Neuronal stem cell (in vitro differentiated cells): Measurements from ENCODE around the gene ARHGAP32.
"Not testable (repeated sequence)": the region's sequence is repeated elsewhere in the genome, so short reads cannot be mapped to it uniquely, and the experiment has no call there.

Source experiments
- DNase-seq: peaks from one replicate; pipeline ENCODE4 v3.0.0-alpha.2; 2013; ENCODE audit warnings: low spot score
- H2AFZ ChIP-seq: one replicate; pipeline ENCODE4 v1.6.1; 2013; ENCODE audit warnings: mild to moderate bottlenecking, low read length, inconsistent platforms
- H2AK5ac ChIP-seq: 2 replicates; pipeline ENCODE4 v1.6.1; 2013; ENCODE audit warnings: low read depth, mild to moderate bottlenecking, inconsistent platforms, low read length, moderate library complexity, mixed read lengths
- H2BK120ac ChIP-seq: 2 replicates; pipeline ENCODE4 v1.6.1; 2013; ENCODE audit warnings: low read depth, mild to moderate bottlenecking, inconsistent platforms, low read length, moderate library complexity, mixed read lengths
- H2BK12ac ChIP-seq: one replicate; pipeline ENCODE4 v1.6.1; 2013; ENCODE audit warnings: low read length, inconsistent platforms
- H2BK15ac ChIP-seq: 2 replicates; pipeline ENCODE4 v1.6.1; 2013; ENCODE audit warnings: mild to moderate bottlenecking, low read length, inconsistent platforms, mixed read lengths
- H2BK5ac ChIP-seq: one replicate; pipeline ENCODE4 v1.6.1; 2013; ENCODE audit warnings: inconsistent platforms, mild to moderate bottlenecking, low read length, moderate library complexity
- H3K14ac ChIP-seq: one replicate; pipeline ENCODE4 v1.6.1; 2013; ENCODE audit warnings: low read length, inconsistent platforms
- H3K18ac ChIP-seq: 2 replicates; pipeline ENCODE4 v1.6.1; 2013; ENCODE audit warnings: low read length, inconsistent platforms
- H3K23ac ChIP-seq: 2 replicates; pipeline ENCODE4 v1.6.1; 2013; ENCODE audit warnings: low read depth, mild to moderate bottlenecking, mixed read lengths, low read length, inconsistent platforms; ENCODE audit not compliant: poor library complexity
- H3K27ac ChIP-seq: replicated peaks from 3 replicates; pipeline ENCODE4 v1.5.1; 2013; ENCODE audit warnings: low read length, inconsistent platforms
- H3K27me3 ChIP-seq, 3 experiments: 2 replicates each; pipeline ENCODE4 v1.6.1; 2013; ENCODE audit warnings: low read length in 3 of 3, mild to moderate bottlenecking in 2 of 3, inconsistent platforms in 1 of 3, low read depth in 1 of 3, mixed read lengths in 1 of 3, moderate library complexity in 1 of 3; ENCODE audit not compliant: control insufficient read depth in 3 of 3, insufficient read depth in 3 of 3
- H3K36me3 ChIP-seq, 2 donors: replicated peaks in 1 of 2; 2 replicates each; pipeline ENCODE4 v1.6.1; 2013; ENCODE audit warnings: low read length in 2 of 2; ENCODE audit not compliant: control insufficient read depth in 2 of 2, insufficient read depth in 2 of 2
- H3K4ac ChIP-seq: 2 replicates; pipeline ENCODE4 v1.6.1; 2013; ENCODE audit warnings: inconsistent platforms, mild to moderate bottlenecking, low read length, moderate library complexity
- H3K4me1 ChIP-seq, 2 donors: 1 replicate in 1 of 2; 2 replicates in 1 of 2; pipeline ENCODE4 v1.6.1; 2013; ENCODE audit warnings: low read length in 2 of 2, low read depth in 1 of 2; ENCODE audit not compliant: control insufficient read depth in 2 of 2, insufficient read depth in 1 of 2
- H3K4me2 ChIP-seq: one replicate; pipeline ENCODE4 v1.6.1; 2013; ENCODE audit warnings: mild to moderate bottlenecking, low read length, inconsistent platforms; ENCODE audit not compliant: insufficient read depth, poor library complexity, severe bottlenecking
- H3K4me3 ChIP-seq, 2 donors: 2 replicates each; pipeline ENCODE4 v1.5.1; 2013; ENCODE audit warnings: low read length in 2 of 2, mild to moderate bottlenecking in 2 of 2, inconsistent platforms in 1 of 2, moderate library complexity in 1 of 2
- H3K79me1 ChIP-seq: one replicate; pipeline ENCODE4 v1.6.1; 2013; ENCODE audit warnings: low read depth, mild to moderate bottlenecking, inconsistent platforms, low read length, moderate library complexity
- H3K9ac ChIP-seq: one replicate; pipeline ENCODE4 v1.6.1; 2013; ENCODE audit warnings: mild to moderate bottlenecking, low read depth, low read length, inconsistent platforms; ENCODE audit not compliant: poor library complexity
- H3K9me3 ChIP-seq, 2 donors: replicated peaks in 1 of 2; 2 replicates each; pipeline versions ENCODE3 to v1.6.1; 2013; ENCODE audit warnings: low read length in 2 of 2, mild to moderate bottlenecking in 2 of 2, inconsistent platforms in 1 of 2, low read depth in 1 of 2, mixed read lengths in 1 of 2, moderate library complexity in 1 of 2; ENCODE audit not compliant: control insufficient read depth in 2 of 2, insufficient read depth in 1 of 2
- H4K8ac ChIP-seq: one replicate; pipeline ENCODE4 v1.6.1; 2013; ENCODE audit warnings: low read depth, mild to moderate bottlenecking, inconsistent platforms, low read length, moderate library complexity
- H4K91ac ChIP-seq: one replicate; pipeline ENCODE4 v1.6.1; 2013; ENCODE audit warnings: low read length, low read depth, mild to moderate bottlenecking, inconsistent platforms; ENCODE audit not compliant: poor library complexity
- WGBS, 2 donors: extraction: QIAGEN DNeasy Blood & Tissue Kit; methylation state at CpG; one replicate each; pipeline ENCODE4 v1.1.7; 2013; ENCODE audit warnings: missing lambda C conversion rate in 2 of 2, mixed read lengths in 1 of 2; ENCODE audit not compliant: insufficient read length in 2 of 2, insufficient replicate concordance in 1 of 2; ENCODE audit errors: extremely low coverage in 2 of 2; 5-methylcytosine and 5-hydroxymethylcytosine counted together

Gene ARHGAP32

DNA sequence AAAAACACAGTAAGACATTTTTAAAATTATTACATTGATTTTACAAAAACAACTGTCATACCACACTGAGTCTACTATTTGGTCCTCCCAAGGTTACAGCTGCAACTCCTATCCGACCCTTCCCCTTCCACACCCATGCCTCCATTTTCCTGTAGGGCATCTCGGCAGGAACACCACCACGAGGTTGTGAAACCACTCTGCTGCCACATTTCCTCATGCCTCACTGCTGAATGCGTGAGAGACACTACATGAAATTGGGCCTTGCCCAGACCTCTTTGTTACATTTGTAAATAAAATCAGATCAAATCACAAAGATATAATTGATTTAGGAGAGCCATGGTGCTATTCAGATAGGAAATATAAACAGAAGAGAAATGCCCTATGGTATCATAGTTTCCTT, 2.0 kb downstream of the ARHGAP32 start:
- Histone ChIP-seq H3K27me3 (no peaks in the 10 kb centered on the region), H2AK5ac (no peak overlapping the region), H3K4me2 (no peak overlapping the region), H2BK5ac (no peak overlapping the region), H3K14ac (no peak overlapping the region), H2AFZ (no peak overlapping the region), H3K36me3 (no peaks in the 10 kb centered on the region), H3K9me3 (peaks cover 0 to 5% of the 10 kb centered on the region in 2 donors), H3K4me3 (no peak overlapping the region), H3K18ac (no peak overlapping the region), H3K79me1 (no peaks in the 10 kb centered on the region), H2BK12ac (no peak overlapping the region), H3K4ac (no peak overlapping the region), H4K8ac (no peak overlapping the region), H3K9ac (no peak overlapping the region), H2BK15ac (no peak overlapping the region), H4K91ac (no peak overlapping the region), H2BK120ac (no peak overlapping the region), H3K27ac (no peak overlapping the region), H3K23ac (no peak overlapping the region), H3K4me1 (peaks cover 2 to 6% of the 10 kb centered on the region in 2 donors)
- DNase-seq = no peak
- WGBS, 2 donors = no CpG with 5 or more reads among the region's 4 CpGs

DNA sequence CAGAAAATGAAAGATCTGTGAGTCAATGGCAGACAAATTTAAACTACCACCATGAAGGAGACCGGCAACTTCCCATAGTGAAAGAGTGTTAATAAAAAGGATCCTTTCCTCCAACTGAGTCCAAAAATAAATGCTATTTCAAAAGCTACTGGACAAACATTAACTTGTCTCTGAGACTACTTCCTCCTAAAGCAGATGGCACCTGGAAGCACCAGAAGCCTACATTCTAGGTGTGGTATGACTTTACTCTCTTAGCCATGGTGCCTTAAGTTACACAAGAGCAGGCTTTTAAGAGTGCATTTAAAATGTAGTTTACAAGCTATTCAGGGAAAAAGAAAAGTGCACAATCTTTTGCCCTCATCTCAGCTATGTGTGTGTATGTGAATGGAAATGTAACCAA, 2.5 kb downstream of the ARHGAP32 start:
- Histone ChIP-seq H3K27ac (no peak overlapping the region), H3K27me3 (no peaks in the 10 kb centered on the region), H3K36me3 (no peaks in the 10 kb centered on the region), H2AFZ (no peak overlapping the region), H2BK5ac (no peak overlapping the region), H4K91ac (no peak overlapping the region), H3K4me3 (no peak overlapping the region), H3K18ac (no peak overlapping the region), H3K14ac (no peak overlapping the region), H3K4ac (no peak overlapping the region), H3K79me1 (no peaks in the 10 kb centered on the region), H3K9ac (no peak overlapping the region), H2BK15ac (no peak overlapping the region), H3K9me3 (peaks cover 0 to 5% of the 10 kb centered on the region in 2 donors), H2BK12ac (no peak overlapping the region), H3K4me2 (no peak overlapping the region), H4K8ac (no peak overlapping the region), H2BK120ac (no peak overlapping the region), H3K4me1 (peaks cover 2 to 6% of the 10 kb centered on the region in 2 donors), H2AK5ac (no peak overlapping the region), H3K23ac (no peak overlapping the region)
- no CpG with 5 or more reads among the region's 1 CpG for WGBS, 2 donors
- DNase-seq = no peak

DNA sequence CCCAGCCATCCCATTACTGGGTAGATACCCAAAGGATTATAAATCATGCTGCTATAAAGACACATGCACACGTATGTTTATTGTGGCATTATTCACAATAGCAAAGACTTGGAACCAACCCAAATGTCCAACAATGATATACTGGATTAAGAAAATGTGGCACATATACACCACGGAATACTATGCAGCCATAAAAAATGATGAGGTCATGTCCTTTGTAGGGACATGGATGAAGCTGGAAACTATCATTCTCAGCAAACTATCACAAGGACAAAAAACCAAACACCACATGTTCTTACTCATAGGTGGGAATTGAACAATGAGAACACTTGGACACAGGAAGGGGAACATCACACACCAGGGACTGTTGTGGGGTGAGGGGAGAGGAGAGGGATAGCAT, 7.0 kb downstream of the ARHGAP32 start:
- not testable (repeated sequence) for H2AFZ ChIP-seq, H3K27me3 ChIP-seq, H2BK12ac ChIP-seq, H2BK15ac ChIP-seq, H2BK120ac ChIP-seq, H3K18ac ChIP-seq, H2AK5ac ChIP-seq, H4K91ac ChIP-seq, H3K4me1 ChIP-seq, H3K23ac ChIP-seq, H2BK5ac ChIP-seq, H3K9ac ChIP-seq, H3K4ac ChIP-seq, H3K79me1 ChIP-seq, H3K4me3 ChIP-seq, H3K36me3 ChIP-seq, H4K8ac ChIP-seq, H3K27ac ChIP-seq, DNase-seq, H3K4me2 ChIP-seq, H3K14ac ChIP-seq, H3K9me3 ChIP-seq
- no CpG with 5 or more reads among the region's 2 CpGs for WGBS, 2 donors

DNA sequence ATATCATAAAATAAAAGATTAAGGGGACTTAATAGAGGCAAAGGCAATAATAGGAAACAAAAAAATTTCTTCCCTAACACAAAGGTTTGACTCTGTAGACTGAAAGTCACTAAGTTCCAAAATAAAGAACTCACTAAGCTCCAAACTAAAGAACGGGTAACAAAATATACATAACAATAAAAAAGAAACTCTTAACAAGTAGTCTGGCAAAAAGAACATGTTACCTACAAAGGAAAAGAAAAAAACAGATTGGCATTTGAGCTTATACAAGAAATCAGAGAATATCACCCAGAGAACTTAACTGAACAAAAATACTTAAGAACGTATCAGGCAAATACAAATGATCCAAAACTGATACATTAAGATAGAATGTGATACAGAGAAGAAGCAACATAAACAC, 7.5 kb downstream of the ARHGAP32 start:
- Histone ChIP-seq H3K14ac (no peak overlapping the region), H3K79me1 (no peaks in the 10 kb centered on the region), H3K9me3 (peaks cover 0 to 5% of the 10 kb centered on the region in 2 donors), H3K4me2 (no peak overlapping the region), H2BK5ac (no peak overlapping the region), H4K8ac (no peak overlapping the region), H3K27ac (no peak overlapping the region), H2BK120ac (no peak overlapping the region), H3K27me3 (no peaks in the 10 kb centered on the region), H2AK5ac (no peak overlapping the region), H2BK12ac (no peak overlapping the region), H3K23ac (no peak overlapping the region), H4K91ac (no peak overlapping the region), H3K4me1 (no peaks in the 10 kb centered on the region), H3K9ac (no peak overlapping the region), H3K4me3 (no peak overlapping the region), H2BK15ac (no peak overlapping the region), H2AFZ (no peak overlapping the region), H3K36me3 (no peaks in the 10 kb centered on the region), H3K18ac (no peak overlapping the region), H3K4ac (no peak overlapping the region)
- WGBS, 2 donors = no CpG with 5 or more reads among the region's 2 CpGs
- no peak for DNase-seq
